Motor neuron (in vitro differentiated cells): ENCODE data around the gene GABRR1. TPM values are rescaled to one million over a fixed set of nuclear protein-coding genes. Genes with fewer than 3 reads are reported as not detected.

ENCODE experiments used
- ATAC-seq, 8 experiments: fragments of 200-7000 bp; cut with Tn5 transposase; replicated peaks in 6 of 8; 2 replicates each; pipeline ENCODE4 v1.8.0; 2021; ENCODE audit warnings: mild to moderate bottlenecking in 8 of 8, moderate library complexity in 8 of 8
- H3K27ac ChIP-seq, 2 donors: fragments of 250-450 bp; sonication (Bioruptor Pico); 2 replicates each; pipeline ENCODE4 v1.9.0; 2021; ENCODE audit warnings: antibody characterized with exemption in 2 of 2, mild to moderate bottlenecking in 2 of 2, moderate library complexity in 1 of 2
- H3K4me1 ChIP-seq, 2 donors: fragments of 250-450 bp; sonication (Bioruptor Pico); replicated peaks in 1 of 2; 2 replicates each; pipeline ENCODE4 v1.6.1; 2021; ENCODE audit warnings: antibody characterized with exemption in 2 of 2, mild to moderate bottlenecking in 2 of 2, moderate library complexity in 1 of 2
- H3K4me3 ChIP-seq, 5 donors: fragments of 250-450 bp; sonication (Bioruptor Pico); 2 replicates each; pipeline ENCODE4 v1.9.0; 2021; ENCODE audit warnings: antibody characterized with exemption in 5 of 5, mild to moderate bottlenecking in 5 of 5, moderate library complexity in 4 of 5
- WGBS, 10 experiments: fragments of 450-650 bp; shearing (Covaris generic); methylation state at CpG; one replicate each; pipeline ENCODE4 v1.0.0; 2022; 5-methylcytosine and 5-hydroxymethylcytosine counted together
- in situ Hi-C, 9 experiments: fragments of 400-800 bp; cut with MboI; loops; one replicate each; pipeline ENCODE4 v1.15.0; 2021; ENCODE audit warnings: low sequenced_read_pairs in 9 of 9, low pct_unique_long_range_greater_than_20kb in 2 of 9; ENCODE audit not compliant: unreplicated experiment in 9 of 9
- total RNA-seq, 8 experiments: library from RNA; unstranded; fragments of 300-600 nt; gene quantifications; 2 replicates each; pipeline versions ENCODE4 v1.2.3 to v1.2.4, GENCODE V29; 2022

Gene GABRR1
- 1 to 10 TPM in 3 of 8 experiments, under 1 TPM in 2, not detected in 3; 0.21 to 3.2 (median 1.5) TPM for total RNA-seq

- H3K4me3 ChIP-seq: no peak within 1 kb of the TSS
- H3K4me1 ChIP-seq: peaks cover 11 to 35% of the 10 kb centered on the region in 2 donors
- H3K27ac ChIP-seq: peak within 1 kb of the TSS; percentile 53 to 58
- in situ Hi-C loops: no loop called here
- peak in 5 of 8 experiments; percentile 40 to 75 (median 66) for ATAC-seq
- WGBS, 10 experiments: 4 to 81% (median 59%) methylated on average over 3 to 9 of the region's 10 CpGs; no CpG with 5 or more reads in 1 of the 10 experiments
Observed at GRCh38 chr6:89217299-89217910, at the start of gene GABRR1. TSS of gene GABRR1 (minus strand) at chr6:89217358. CDS start at chr6:89217322, 36 bp downstream.

GRCh38 chr6:89264296-89264695, 47.1 kb upstream of the GABRR1 start:
- H3K4me3 ChIP-seq: no peak overlapping the region
- in situ Hi-C loops: loop anchor here in 1 of 9 experiments (25.0 kb wide), 1 partner anchor 277 kb away; no protein-coding TSS in a partner anchor
- no peak for ATAC-seq
- H3K4me1 ChIP-seq: peaks cover 0 to 4% of the 10 kb centered on the region in 2 donors
- 0 to 100% (median 92%) methylated on average over 1 to 14 of the region's 20 CpGs; no CpG with 5 or more reads in 1 of the 10 experiments for WGBS, 10 experiments
- H3K27ac ChIP-seq: no peak overlapping the region

DNA sequence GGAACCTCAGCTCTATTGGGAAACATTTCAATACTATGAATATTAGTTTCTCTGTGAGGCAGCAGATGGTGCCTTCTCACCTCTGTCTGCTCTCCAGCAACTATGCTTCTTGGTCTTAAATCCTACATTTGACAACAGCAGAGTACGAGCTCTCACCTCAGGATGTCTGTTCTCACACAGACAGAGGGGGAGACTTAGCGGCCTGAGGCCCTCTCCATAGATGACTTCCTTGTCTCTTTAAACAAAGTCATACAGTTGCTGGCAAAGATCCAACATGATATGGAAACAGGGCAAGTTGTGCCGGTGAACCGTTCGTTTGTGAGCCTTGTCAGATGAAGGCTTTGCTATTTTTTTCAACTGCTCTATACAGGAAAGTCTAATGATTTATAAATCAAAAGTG, 43.7 kb upstream of the GABRR1 start:
- WGBS, 10 experiments: 55 to 100% (median 86%) methylated on average over 1 to 5 of the region's 5 CpGs; no CpG with 5 or more reads in 1 of the 10 experiments
- H3K4me3 ChIP-seq: no peak overlapping the region
- peak in 4 of 8 experiments; percentile 29 to 67 (median 53) for ATAC-seq
- in situ Hi-C loops: loop anchor here in 1 of 9 experiments (25.0 kb wide), 1 partner anchor 274 kb away; no protein-coding TSS in a partner anchor
- no peak overlapping the region for H3K27ac ChIP-seq
- H3K4me1 ChIP-seq: peaks cover 0 to 4% of the 10 kb centered on the region in 2 donors

- WGBS, 10 experiments: 80 to 92% (median 86%) methylated on average over 1 to 4 of the region's 4 CpGs; no CpG with 5 or more reads in 6 of the 10 experiments
- in situ Hi-C loops: loop anchor here in 1 of 9 experiments (25.0 kb wide), 1 partner anchor 273 kb away; no protein-coding TSS in a partner anchor
- H3K27ac ChIP-seq: no peak overlapping the region
- H3K4me3 ChIP-seq: no peak overlapping the region
- ATAC-seq: no peak
- peaks cover 0 to 4% of the 10 kb centered on the region in 2 donors for H3K4me1 ChIP-seq
Observed at GRCh38 chr6:89260310-89260709, 43.2 kb upstream of the GABRR1 start.

DNA sequence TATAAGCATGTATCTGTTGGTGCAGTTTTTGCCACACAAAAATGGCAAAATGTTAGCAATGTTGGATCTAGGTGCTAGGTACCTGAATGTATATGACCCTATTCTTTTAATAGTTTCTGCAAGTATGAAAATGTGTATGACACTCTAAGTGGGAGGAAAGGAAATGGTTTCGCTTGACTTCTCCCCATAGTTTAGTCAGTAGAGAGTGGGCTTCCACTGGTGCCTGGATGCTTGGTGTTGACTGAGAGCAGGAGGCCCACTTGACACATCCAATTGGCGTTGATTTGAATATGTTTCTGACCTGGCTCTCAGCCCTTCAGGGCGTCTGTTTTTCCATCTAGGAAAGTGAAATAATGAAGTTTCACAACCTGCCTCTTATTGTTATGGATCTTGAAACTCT, 41.8 kb upstream of the GABRR1 start:
- 31 to 100% (median 77%) methylated on average over 1 to 3 of the region's 3 CpGs; no CpG with 5 or more reads in 1 of the 10 experiments for WGBS, 10 experiments
- no peak for ATAC-seq
- Histone ChIP-seq H3K4me1 (peaks cover 0 to 4% of the 10 kb centered on the region in 2 donors), H3K4me3 (no peak overlapping the region), H3K27ac (no peak overlapping the region)
- in situ Hi-C loops: loop anchor here in 1 of 9 experiments (25.0 kb wide), 1 partner anchor 272 kb away; no protein-coding TSS in a partner anchor

- Histone ChIP-seq H3K4me1 (peaks cover 0 to 4% of the 10 kb centered on the region in 2 donors), H3K4me3 (no peak overlapping the region), H3K27ac (no peak overlapping the region)
- ATAC-seq: no peak
- 0 to 100% (median 65%) methylated on average over 1 to 4 of the region's 4 CpGs; no CpG with 5 or more reads in 3 of the 10 experiments for WGBS, 10 experiments
- in situ Hi-C loops: loop anchor here in 1 of 9 experiments (25.0 kb wide), 1 partner anchor 270 kb away; no protein-coding TSS in a partner anchor
Observed at GRCh38 chr6:89257781-89258180, 40.6 kb upstream of the GABRR1 start.

DNA sequence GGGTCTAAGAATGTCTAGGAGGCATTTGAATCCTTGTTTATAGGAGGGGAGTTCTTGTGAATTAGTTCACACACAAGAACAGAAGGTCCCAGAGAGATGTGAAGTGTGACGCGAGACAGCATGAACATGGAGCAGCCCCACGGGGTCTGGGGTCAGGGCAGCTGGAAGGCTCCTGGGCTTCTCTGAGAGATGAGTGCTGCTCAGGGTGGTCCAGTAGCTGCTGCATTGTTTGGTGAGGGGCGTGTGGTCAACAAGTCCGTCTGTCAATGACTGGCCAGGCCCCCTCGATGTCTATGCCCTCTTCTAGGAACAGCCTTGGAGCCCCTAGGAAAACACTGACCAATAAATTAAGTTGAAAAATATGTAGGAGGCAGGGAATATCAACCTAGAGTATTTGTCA, 40.2 kb upstream of the GABRR1 start:
- Histone ChIP-seq H3K27ac (no peak overlapping the region), H3K4me1 (peaks cover 0 to 4% of the 10 kb centered on the region in 2 donors), H3K4me3 (no peak overlapping the region)
- no peak for ATAC-seq
- in situ Hi-C loops: loop anchor here in 1 of 9 experiments (25.0 kb wide), 1 partner anchor 270 kb away; no protein-coding TSS in a partner anchor
- WGBS, 10 experiments: 40 to 100% (median 93%) methylated on average over 1 to 5 of the region's 6 CpGs; no CpG with 5 or more reads in 3 of the 10 experiments

DNA sequence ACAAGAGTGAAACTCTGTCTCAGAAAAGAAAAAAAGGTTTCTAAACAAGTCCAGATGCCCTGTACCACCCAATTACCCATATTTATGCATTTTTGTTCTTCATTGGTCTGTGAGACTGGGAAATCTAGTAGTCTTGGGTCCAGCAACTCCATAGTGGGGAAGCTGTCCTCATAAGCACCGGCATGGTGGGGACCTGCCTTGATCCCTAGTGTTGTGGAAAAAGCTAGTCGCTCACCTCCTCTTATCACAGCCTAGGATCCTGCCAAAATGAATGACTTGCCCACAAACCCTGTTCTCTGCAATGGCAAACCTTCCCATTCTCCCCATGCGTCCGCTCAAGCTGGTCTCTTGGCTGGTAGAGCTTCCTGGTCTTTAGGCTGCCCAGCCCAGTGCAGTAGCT, 38.3 kb upstream of the GABRR1 start:
- Histone ChIP-seq H3K4me3 (no peak overlapping the region), H3K27ac (no peak overlapping the region), H3K4me1 (no peaks in the 10 kb centered on the region)
- in situ Hi-C loops: loop anchor here in 1 of 9 experiments (25.0 kb wide), 1 partner anchor 268 kb away; no protein-coding TSS in a partner anchor
- ATAC-seq: no peak
- WGBS, 10 experiments: 29 to 100% (median 89%) methylated on average over 1 to 4 of the region's 4 CpGs; no CpG with 5 or more reads in 3 of the 10 experiments

- in situ Hi-C loops: loop anchor here in 1 of 9 experiments (25.0 kb wide), 1 partner anchor 267 kb away; no protein-coding TSS in a partner anchor
- Histone ChIP-seq H3K27ac (no peak overlapping the region), H3K4me1 (no peaks in the 10 kb centered on the region), H3K4me3 (no peak overlapping the region)
- no peak for ATAC-seq
Observed at GRCh38 chr6:89254569-89254968, 37.4 kb upstream of the GABRR1 start.

DNA sequence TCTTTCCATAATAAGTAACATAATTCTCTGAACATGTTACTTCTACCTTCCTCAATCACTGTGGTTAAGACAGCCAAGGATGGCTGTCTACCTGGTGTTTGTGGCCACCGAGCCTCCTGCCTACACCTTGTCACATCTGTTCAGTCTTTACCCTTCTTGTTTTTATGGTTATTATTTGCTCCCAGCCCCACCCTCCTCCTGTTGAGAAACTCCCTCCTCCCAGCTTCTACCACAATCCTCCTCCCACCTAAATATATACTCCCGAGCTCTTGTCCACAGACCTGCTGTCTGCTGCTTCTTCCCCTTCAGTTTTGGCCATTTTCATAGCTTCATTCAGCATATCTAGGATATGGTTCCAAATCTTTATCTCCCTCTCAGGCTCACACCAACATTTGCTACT, 35.7 kb upstream of the GABRR1 start:
- no peak overlapping the region for H3K27ac ChIP-seq
- ATAC-seq: peak in 2 of 8 experiments; percentile 37 to 74
- WGBS, 10 experiments: 40 to 100% (median 100%) methylated on average over 1 to 2 of the region's 2 CpGs; no CpG with 5 or more reads in 5 of the 10 experiments
- H3K4me1 ChIP-seq: no peaks in the 10 kb centered on the region
- H3K4me3 ChIP-seq: no peak overlapping the region
- in situ Hi-C loops: loop anchor here in 1 of 9 experiments (25.0 kb wide), 1 partner anchor 266 kb away; no protein-coding TSS in a partner anchor

DNA sequence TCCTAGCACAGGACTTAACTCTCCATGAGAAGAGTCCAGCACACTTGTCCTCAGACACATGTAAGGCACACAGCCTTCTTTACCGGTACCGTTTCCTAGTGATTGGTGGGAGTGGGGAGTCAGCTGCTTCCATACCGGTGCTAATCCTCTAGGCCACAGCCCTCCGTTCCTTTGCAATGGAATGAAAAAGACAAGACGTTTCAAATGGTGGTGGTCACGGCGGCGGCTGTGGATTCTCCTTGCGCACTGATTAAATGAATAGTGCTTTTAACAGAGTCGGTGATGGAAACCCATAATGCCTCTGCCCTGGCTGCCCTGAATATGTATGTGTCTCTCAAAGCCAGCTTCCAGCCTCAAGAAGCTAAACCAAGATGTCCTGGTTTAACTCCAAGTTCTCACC, 34.8 kb upstream of the GABRR1 start:
- no peaks in the 10 kb centered on the region for H3K4me1 ChIP-seq
- ATAC-seq: no peak
- in situ Hi-C loops: loop anchor here in 1 of 9 experiments (25.0 kb wide), 1 partner anchor 265 kb away; no protein-coding TSS in a partner anchor
- H3K27ac ChIP-seq: no peak overlapping the region
- H3K4me3 ChIP-seq: no peak overlapping the region
- 75 to 100% (median 85%) methylated on average over 2 to 10 of the region's 10 CpGs; no CpG with 5 or more reads in 3 of the 10 experiments for WGBS, 10 experiments

DNA sequence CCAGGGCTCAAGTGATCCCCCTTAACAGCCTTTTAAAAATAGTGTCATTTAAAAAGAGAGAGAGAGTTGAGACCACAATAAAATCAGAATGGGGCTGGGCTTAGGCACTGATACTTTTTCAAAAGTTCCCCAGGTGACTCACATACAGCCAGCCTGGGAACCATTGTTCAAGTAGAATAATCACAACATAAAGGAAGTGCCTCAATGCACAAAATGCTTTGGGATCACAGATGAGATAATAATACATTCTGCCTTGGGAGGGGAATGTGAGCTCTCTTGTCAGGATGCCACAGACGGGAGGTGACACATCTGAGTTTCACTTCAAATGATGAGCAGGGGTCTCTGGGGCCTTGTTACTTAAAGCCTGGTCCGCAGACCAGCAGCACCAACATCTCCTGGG, 34.0 kb upstream of the GABRR1 start:
- WGBS, 10 experiments: 20 to 100% (median 40%) methylated on average over 1 to 2 of the region's 2 CpGs; no CpG with 5 or more reads in 4 of the 10 experiments
- Histone ChIP-seq H3K4me3 (no peak overlapping the region), H3K4me1 (no peaks in the 10 kb centered on the region), H3K27ac (no peak overlapping the region)
- no peak for ATAC-seq
- in situ Hi-C loops: loop anchor here in 1 of 9 experiments (25.0 kb wide), 1 partner anchor 264 kb away; no protein-coding TSS in a partner anchor

- no peak for ATAC-seq
- in situ Hi-C loops: loop anchor here in 1 of 9 experiments (25.0 kb wide), 1 partner anchor 263 kb away; no protein-coding TSS in a partner anchor
- no peak overlapping the region for H3K27ac ChIP-seq
- WGBS, 10 experiments: 60 to 89% (median 84%) methylated on average over 1 to 5 of the region's 7 CpGs; no CpG with 5 or more reads in 6 of the 10 experiments
- H3K4me1 ChIP-seq: no peaks in the 10 kb centered on the region
- H3K4me3 ChIP-seq: no peak overlapping the region
Observed at GRCh38 chr6:89250239-89250638, 33.1 kb upstream of the GABRR1 start.
